ENCODE data around the gene ADCY1.

Gene ADCY1

GRCh38 chr7:45594745-45595535 is 20.8 kb downstream of the ADCY1 start:
- DNase-seq (ENCODE audit: low read depth, low spot score), result no peak
- H3K36me3 ChIP-seq (ENCODE audit: insufficient read depth, low read length), result no peaks in the 10 kb centered on the region
- H3K27ac ChIP-seq, result no peak overlapping the region
- no peak overlapping the region for H3K4me3 ChIP-seq
- H3K9me3 ChIP-seq (ENCODE audit: low read depth, low read length), result no peaks in the 10 kb centered on the region
- H3K9ac ChIP-seq (ENCODE audit: insufficient read length), result no peak overlapping the region
- no peak for TF ChIP-seq POLR2AphosphoS5 (IDR thresholded peaks at IDR 0.05; ENCODE audit: borderline replicate concordance, low read depth, low read length)
- no peak for TF ChIP-seq EZH2 (IDR thresholded peaks at IDR 0.05)
- no peak for TF ChIP-seq FOXP2 (optimal IDR thresholded peaks at IDR 0.05; ENCODE audit: control extremely low read depth, extremely low read length, insufficient read depth)

- Histone ChIP-seq H3K36me3 (ENCODE audit: insufficient read depth, low read length) (no peaks in the 10 kb centered on the region), H3K9me3 (ENCODE audit: low read depth, low read length) (no peaks in the 10 kb centered on the region), H3K27ac (no peak overlapping the region), H3K4me3 (no peak overlapping the region), H3K9ac (ENCODE audit: insufficient read length) (no peak overlapping the region)
- TF ChIP-seq FOXP2 (optimal IDR thresholded peaks at IDR 0.05; ENCODE audit: control extremely low read depth, extremely low read length, insufficient read depth), result no peak
- no peak for TF ChIP-seq POLR2AphosphoS5 (IDR thresholded peaks at IDR 0.05; ENCODE audit: borderline replicate concordance, low read depth, low read length)
- TF ChIP-seq EZH2 (IDR thresholded peaks at IDR 0.05), result no peak
- no peak for DNase-seq (ENCODE audit: low read depth, low spot score)
Measured at GRCh38 chr7:45595809-45596664, 21.9 kb downstream of the ADCY1 start.

- Histone ChIP-seq H3K27ac (no peak overlapping the region), H3K4me3 (no peak overlapping the region), H3K9ac (ENCODE audit: insufficient read length) (no peak overlapping the region), H3K36me3 (ENCODE audit: insufficient read depth, low read length) (no peaks in the 10 kb centered on the region), H3K9me3 (ENCODE audit: low read depth, low read length) (no peaks in the 10 kb centered on the region)
- no peak for DNase-seq (ENCODE audit: low read depth, low spot score)
- TF ChIP-seq POLR2AphosphoS5 (IDR thresholded peaks at IDR 0.05; ENCODE audit: borderline replicate concordance, low read depth, low read length) (no peak), EZH2 (IDR thresholded peaks at IDR 0.05) (no peak), FOXP2 (optimal IDR thresholded peaks at IDR 0.05; ENCODE audit: control extremely low read depth, extremely low read length, insufficient read depth) (no peak)
Measured at GRCh38 chr7:45596665-45597095, 22.5 kb downstream of the ADCY1 start.

GRCh38 chr7:45597286-45597984 is 23.3 kb downstream of the ADCY1 start:
- no peak overlapping the region for H3K9ac ChIP-seq (ENCODE audit: insufficient read length)
- DNase-seq (ENCODE audit: low read depth, low spot score), result no peak
- H3K4me3 ChIP-seq, result no peak overlapping the region
- no peaks in the 10 kb centered on the region for H3K9me3 ChIP-seq (ENCODE audit: low read depth, low read length)
- TF ChIP-seq FOXP2 (optimal IDR thresholded peaks at IDR 0.05; ENCODE audit: control extremely low read depth, extremely low read length, insufficient read depth) (no peak), POLR2AphosphoS5 (IDR thresholded peaks at IDR 0.05; ENCODE audit: borderline replicate concordance, low read depth, low read length) (no peak), EZH2 (IDR thresholded peaks at IDR 0.05) (no peak)
- H3K27ac ChIP-seq, result no peak overlapping the region
- H3K36me3 ChIP-seq (ENCODE audit: insufficient read depth, low read length), result no peaks in the 10 kb centered on the region

- no peak overlapping the region for H3K9ac ChIP-seq (ENCODE audit: insufficient read length)
- no peaks in the 10 kb centered on the region for H3K36me3 ChIP-seq (ENCODE audit: insufficient read depth, low read length)
- no peak for DNase-seq (ENCODE audit: low read depth, low spot score)
- TF ChIP-seq POLR2AphosphoS5 (IDR thresholded peaks at IDR 0.05; ENCODE audit: borderline replicate concordance, low read depth, low read length) (no peak), EZH2 (IDR thresholded peaks at IDR 0.05) (no peak), FOXP2 (optimal IDR thresholded peaks at IDR 0.05; ENCODE audit: control extremely low read depth, extremely low read length, insufficient read depth) (no peak)
- H3K9me3 ChIP-seq (ENCODE audit: low read depth, low read length), result no peaks in the 10 kb centered on the region
- H3K27ac ChIP-seq, result no peak overlapping the region
- H3K4me3 ChIP-seq, result no peak overlapping the region
Measured at GRCh38 chr7:45598886-45599520, 24.8 kb downstream of the ADCY1 start.

- TF ChIP-seq FOXP2 (optimal IDR thresholded peaks at IDR 0.05; ENCODE audit: control extremely low read depth, extremely low read length, insufficient read depth) (no peak), POLR2AphosphoS5 (IDR thresholded peaks at IDR 0.05; ENCODE audit: borderline replicate concordance, low read depth, low read length) (no peak), EZH2 (IDR thresholded peaks at IDR 0.05) (no peak)
- Histone ChIP-seq H3K4me3 (no peak overlapping the region), H3K36me3 (ENCODE audit: insufficient read depth, low read length) (no peaks in the 10 kb centered on the region), H3K9ac (ENCODE audit: insufficient read length) (no peak overlapping the region), H3K27ac (no peak overlapping the region), H3K9me3 (ENCODE audit: low read depth, low read length) (no peaks in the 10 kb centered on the region)
- DNase-seq (ENCODE audit: low read depth, low spot score), result no peak
Measured at GRCh38 chr7:45599851-45600706, 25.9 kb downstream of the ADCY1 start.

GRCh38 chr7:45601094-45601493 is 26.9 kb downstream of the ADCY1 start:
- TF ChIP-seq EZH2 (IDR thresholded peaks at IDR 0.05) (no peak), FOXP2 (optimal IDR thresholded peaks at IDR 0.05; ENCODE audit: control extremely low read depth, extremely low read length, insufficient read depth) (no peak), POLR2AphosphoS5 (IDR thresholded peaks at IDR 0.05; ENCODE audit: borderline replicate concordance, low read depth, low read length) (no peak)
- H3K36me3 ChIP-seq (ENCODE audit: insufficient read depth, low read length), result no peaks in the 10 kb centered on the region
- no peak for DNase-seq (ENCODE audit: low read depth, low spot score)
- no peak overlapping the region for H3K27ac ChIP-seq
- no peaks in the 10 kb centered on the region for H3K9me3 ChIP-seq (ENCODE audit: low read depth, low read length)
- no peak overlapping the region for H3K4me3 ChIP-seq
- no peak overlapping the region for H3K9ac ChIP-seq (ENCODE audit: insufficient read length)
